ENCODE results near the gene EMC8. TPM values are rescaled to one million over a fixed set of nuclear protein-coding genes. Genes with fewer than 3 reads are reported as not detected.

EMC8 gene
- total RNA-seq, 1 donor from 2014 or later: 27.4 TPM

DNA sequence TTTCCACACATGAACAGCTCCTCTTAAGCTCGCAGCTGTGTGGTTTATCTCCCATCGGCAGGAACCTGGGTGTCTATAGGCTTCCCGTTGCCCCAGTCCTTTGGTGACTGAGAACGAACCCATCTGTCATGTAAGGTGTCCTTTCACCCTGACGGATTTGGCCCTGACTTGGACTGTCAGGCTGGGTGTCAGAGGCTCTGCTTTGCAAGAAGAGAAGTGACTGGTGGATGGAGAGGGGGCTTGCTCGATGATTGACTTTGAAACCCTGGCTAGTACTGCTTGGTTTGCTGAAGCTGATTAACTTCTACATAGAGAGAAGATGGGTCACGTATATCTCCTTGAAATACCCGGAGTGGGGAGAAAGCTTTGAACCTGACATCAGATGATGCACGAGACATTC, 43.1 kb upstream of the EMC8 start:
- Mint-ChIP-seq H3K4me1 (ENCODE audit: low read depth) (no peaks in the 10 kb centered on the region), H3K27ac (ENCODE audit: unreplicated experiment) (no peak overlapping the region), H3K36me3 (ENCODE audit: low read depth) (peaks cover 1% of the 10 kb centered on the region), H3K4me3 (ENCODE audit: unreplicated experiment) (no peak overlapping the region), H3K27me3 (ENCODE audit: low read depth) (peaks cover 38% of the 10 kb centered on the region), H3K9me3 (ENCODE audit: low read depth) (peaks cover 6% of the 10 kb centered on the region)
- no peak for DNase-seq (ENCODE audit: low spot score)
- TF ChIP-seq, protein P1, sequence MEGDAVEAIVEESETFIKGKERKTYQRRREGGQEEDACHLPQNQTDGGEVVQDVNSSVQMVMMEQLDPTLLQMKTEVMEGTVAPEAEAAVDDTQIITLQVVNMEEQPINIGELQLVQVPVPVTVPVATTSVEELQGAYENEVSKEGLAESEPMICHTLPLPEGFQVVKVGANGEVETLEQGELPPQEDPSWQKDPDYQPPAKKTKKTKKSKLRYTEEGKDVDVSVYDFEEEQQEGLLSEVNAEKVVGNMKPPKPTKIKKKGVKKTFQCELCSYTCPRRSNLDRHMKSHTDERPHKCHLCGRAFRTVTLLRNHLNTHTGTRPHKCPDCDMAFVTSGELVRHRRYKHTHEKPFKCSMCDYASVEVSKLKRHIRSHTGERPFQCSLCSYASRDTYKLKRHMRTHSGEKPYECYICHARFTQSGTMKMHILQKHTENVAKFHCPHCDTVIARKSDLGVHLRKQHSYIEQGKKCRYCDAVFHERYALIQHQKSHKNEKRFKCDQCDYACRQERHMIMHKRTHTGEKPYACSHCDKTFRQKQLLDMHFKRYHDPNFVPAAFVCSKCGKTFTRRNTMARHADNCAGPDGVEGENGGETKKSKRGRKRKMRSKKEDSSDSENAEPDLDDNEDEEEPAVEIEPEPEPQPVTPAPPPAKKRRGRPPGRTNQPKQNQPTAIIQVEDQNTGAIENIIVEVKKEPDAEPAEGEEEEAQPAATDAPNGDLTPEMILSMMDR (IDR thresholded peaks at IDR 0.05): no peak

DNA sequence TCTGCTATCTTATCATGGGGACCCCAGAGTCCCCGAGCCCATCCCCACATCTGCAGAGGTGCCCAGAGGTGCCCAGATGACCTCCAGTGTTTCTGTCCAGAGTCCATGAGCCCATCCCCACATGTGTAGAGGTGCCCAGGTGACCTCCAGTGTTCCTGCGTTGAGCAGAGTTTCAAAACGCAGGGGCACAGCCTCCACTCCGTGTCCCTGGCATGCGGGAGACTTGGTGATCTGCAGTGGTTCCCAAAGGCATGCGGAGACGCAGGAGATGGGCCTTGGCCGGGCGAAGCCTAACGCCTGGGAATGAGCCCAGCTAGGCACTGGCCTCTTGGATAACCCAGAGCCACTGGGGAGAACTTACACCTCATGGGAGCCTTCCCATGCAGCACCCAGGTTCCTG, 41.5 kb upstream of the EMC8 start:
- TF ChIP-seq, protein P1 (IDR thresholded peaks at IDR 0.05): no peak
- no peak overlapping the region for H3K27ac Mint-ChIP-seq (ENCODE audit: unreplicated experiment)
- H3K4me3 Mint-ChIP-seq (ENCODE audit: unreplicated experiment): no peak overlapping the region
- no peaks in the 10 kb centered on the region for H3K4me1 Mint-ChIP-seq (ENCODE audit: low read depth)
- H3K27me3 Mint-ChIP-seq (ENCODE audit: low read depth): peaks cover 43% of the 10 kb centered on the region
- H3K36me3 Mint-ChIP-seq (ENCODE audit: low read depth): peaks cover 1% of the 10 kb centered on the region
- peak; percentile 66 for DNase-seq (ENCODE audit: low spot score)
- peaks cover 6% of the 10 kb centered on the region for H3K9me3 Mint-ChIP-seq (ENCODE audit: low read depth)

DNA sequence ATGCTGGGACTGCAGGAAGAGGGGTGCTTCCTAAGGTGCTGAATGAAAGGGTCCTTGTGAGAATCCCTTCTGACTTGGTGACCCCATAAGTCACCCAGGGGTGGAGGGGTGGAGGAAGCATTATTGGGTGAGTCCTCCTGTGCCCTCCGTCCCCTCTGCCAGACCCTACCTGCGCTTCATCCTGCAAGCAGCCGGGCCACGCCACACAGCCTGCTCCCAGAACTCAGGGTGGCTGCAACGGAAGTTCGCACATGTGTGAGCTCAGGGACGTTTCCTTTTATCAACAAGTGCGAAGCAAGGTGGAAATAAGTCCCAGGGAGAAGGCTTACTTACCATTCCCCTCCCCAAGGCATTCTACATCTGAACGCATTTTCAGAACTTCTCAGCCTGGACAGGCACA, 41.1 kb upstream of the EMC8 start:
- DNase-seq (ENCODE audit: low spot score): no peak
- Mint-ChIP-seq H3K27ac (ENCODE audit: unreplicated experiment) (no peak overlapping the region), H3K36me3 (ENCODE audit: low read depth) (peaks cover 1% of the 10 kb centered on the region), H3K4me1 (ENCODE audit: low read depth) (no peaks in the 10 kb centered on the region), H3K27me3 (ENCODE audit: low read depth) (peaks cover 43% of the 10 kb centered on the region), H3K9me3 (ENCODE audit: low read depth) (peaks cover 6% of the 10 kb centered on the region), H3K4me3 (ENCODE audit: unreplicated experiment) (no peak overlapping the region)
- TF ChIP-seq, protein P1 (IDR thresholded peaks at IDR 0.05): no peak

DNA sequence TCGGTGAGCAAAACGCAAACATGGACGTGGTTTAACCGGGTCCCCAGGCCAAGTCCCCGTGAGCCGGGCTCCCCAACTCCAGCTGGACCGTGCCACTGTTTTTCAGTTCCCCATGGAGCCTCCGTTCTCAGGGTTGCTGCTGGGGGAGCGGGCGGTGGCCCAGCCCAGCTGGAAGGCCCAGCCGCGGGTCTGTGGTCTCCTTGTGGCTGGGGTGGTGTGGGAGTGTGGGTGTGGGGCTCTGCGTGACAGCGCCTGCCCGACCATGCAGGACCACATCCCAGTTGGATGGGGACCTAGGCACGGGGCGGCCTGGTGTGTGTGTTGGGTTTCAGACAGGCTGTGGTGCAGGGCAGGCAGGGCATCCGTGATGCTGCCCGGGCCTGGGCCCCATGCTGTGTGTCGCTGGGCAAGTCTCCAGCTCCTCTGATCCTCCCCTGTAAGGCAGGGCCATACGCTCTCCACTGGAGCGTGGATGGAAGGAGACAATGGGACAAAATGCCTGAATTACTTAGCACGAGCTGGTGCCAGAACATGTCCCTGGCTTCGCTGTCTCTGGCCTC, 40.4 kb upstream of the EMC8 start:
- DNase-seq (ENCODE audit: low spot score): peak; percentile 87
- no peaks in the 10 kb centered on the region for H3K4me1 Mint-ChIP-seq (ENCODE audit: low read depth)
- H3K27me3 Mint-ChIP-seq (ENCODE audit: low read depth): peaks cover 46% of the 10 kb centered on the region
- H3K36me3 Mint-ChIP-seq (ENCODE audit: low read depth): peaks cover 1% of the 10 kb centered on the region
- TF ChIP-seq, protein P1 (IDR thresholded peaks at IDR 0.05): no peak
- peaks cover 6% of the 10 kb centered on the region for H3K9me3 Mint-ChIP-seq (ENCODE audit: low read depth)
- no peak overlapping the region for H3K4me3 Mint-ChIP-seq (ENCODE audit: unreplicated experiment)
- no peak overlapping the region for H3K27ac Mint-ChIP-seq (ENCODE audit: unreplicated experiment)

DNA sequence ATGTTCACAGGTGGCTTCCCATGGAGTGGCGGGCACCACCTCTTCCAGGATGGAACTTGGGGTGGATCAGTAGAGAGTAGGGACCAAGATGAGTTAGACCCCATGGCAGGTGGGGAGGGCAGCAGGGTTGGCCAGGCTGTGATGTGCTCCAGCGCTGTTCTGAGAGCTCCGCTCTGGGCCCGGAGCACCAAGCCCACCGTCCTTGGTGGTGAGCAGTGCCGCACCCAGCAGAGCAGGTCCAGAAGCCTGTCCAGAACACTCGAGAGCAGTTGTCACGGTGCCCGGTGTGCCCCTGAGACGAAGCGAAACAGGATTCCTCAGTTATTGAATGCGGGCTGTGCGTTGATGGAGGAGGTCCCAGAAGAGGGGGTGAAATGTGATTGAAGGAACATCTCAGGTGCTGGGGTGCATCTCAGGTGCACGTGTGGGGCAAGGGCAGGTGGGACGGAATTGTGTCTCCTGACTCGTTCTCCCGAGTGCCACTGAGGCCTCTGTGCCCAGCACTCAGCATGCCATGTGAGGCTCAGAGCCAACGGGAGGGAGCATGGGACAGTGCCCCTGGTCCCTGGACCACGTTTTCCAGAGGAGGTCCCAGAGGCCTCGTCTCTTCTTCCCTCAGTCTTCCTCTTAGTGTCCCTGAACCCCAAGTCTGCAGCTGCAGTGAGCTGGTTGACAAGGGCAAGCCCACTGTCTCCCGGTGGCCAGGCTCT, 39.7 kb upstream of the EMC8 start:
- peak; percentile 74 for DNase-seq (ENCODE audit: low spot score)
- peaks cover 6% of the 10 kb centered on the region for H3K9me3 Mint-ChIP-seq (ENCODE audit: low read depth)
- peaks cover 44% of the 10 kb centered on the region for H3K27me3 Mint-ChIP-seq (ENCODE audit: low read depth)
- H3K4me3 Mint-ChIP-seq (ENCODE audit: unreplicated experiment): no peak overlapping the region
- TF ChIP-seq, protein P1 (IDR thresholded peaks at IDR 0.05): no peak
- no peaks in the 10 kb centered on the region for H3K4me1 Mint-ChIP-seq (ENCODE audit: low read depth)
- H3K27ac Mint-ChIP-seq (ENCODE audit: unreplicated experiment): no peak overlapping the region
- H3K36me3 Mint-ChIP-seq (ENCODE audit: low read depth): peaks cover 1% of the 10 kb centered on the region

Measured in chondrocyte (in vitro differentiated cells).